Measurements from ENCODE around the gene TMEM150A.
A peak's percentile ranks its signal among the peaks of the same experiment; 100 is the strongest.
"Not testable (repeated sequence)": the region's sequence is repeated elsewhere in the genome, so short reads cannot be mapped to it uniquely, and the experiment has no call there.

Gene TMEM150A

GRCh38 chr2:85564144-85564563 is 38.3 kb downstream of the TMEM150A start:
- no peak for DNase-seq

GRCh38 chr2:85561280-85562212 is 41.0 kb downstream of the TMEM150A start, which contains the start of gene GGCX:
Gene GGCX (minus strand): TSS chr2:85561493. CDS start chr2:85561428, 65 bp downstream.
- DNase-seq: peak; percentile 87

- DNase-seq: no peak
These were observed 41.7 kb downstream of the TMEM150A start for GRCh38 chr2:85560812-85561279.

- not testable (repeated sequence) for DNase-seq
These were observed 42.1 kb downstream of the TMEM150A start for GRCh38 chr2:85560403-85560726.

DNA sequence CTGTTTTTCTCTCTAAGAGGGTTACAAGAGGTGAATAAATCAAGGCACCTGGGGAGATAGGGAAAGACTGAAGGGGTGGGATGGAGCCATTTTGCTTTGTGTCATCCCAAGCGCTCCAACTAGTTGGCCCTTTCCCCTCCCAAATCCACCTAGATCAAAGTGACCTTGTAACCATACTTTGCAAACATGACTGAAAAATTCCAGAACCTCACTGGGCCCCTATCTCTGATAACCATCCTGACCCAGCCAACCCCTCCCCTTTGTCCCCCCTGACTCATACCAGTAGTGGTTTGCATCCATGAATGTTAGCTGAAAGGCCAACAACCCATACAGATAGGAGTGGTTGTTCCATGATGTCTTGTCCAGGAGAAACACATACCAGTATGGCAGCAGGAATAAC is 44.3 kb downstream of the TMEM150A start:
- DNase-seq: no peak

- no peak for DNase-seq
These were observed 45.4 kb downstream of the TMEM150A start for GRCh38 chr2:85557130-85557529.

DNA sequence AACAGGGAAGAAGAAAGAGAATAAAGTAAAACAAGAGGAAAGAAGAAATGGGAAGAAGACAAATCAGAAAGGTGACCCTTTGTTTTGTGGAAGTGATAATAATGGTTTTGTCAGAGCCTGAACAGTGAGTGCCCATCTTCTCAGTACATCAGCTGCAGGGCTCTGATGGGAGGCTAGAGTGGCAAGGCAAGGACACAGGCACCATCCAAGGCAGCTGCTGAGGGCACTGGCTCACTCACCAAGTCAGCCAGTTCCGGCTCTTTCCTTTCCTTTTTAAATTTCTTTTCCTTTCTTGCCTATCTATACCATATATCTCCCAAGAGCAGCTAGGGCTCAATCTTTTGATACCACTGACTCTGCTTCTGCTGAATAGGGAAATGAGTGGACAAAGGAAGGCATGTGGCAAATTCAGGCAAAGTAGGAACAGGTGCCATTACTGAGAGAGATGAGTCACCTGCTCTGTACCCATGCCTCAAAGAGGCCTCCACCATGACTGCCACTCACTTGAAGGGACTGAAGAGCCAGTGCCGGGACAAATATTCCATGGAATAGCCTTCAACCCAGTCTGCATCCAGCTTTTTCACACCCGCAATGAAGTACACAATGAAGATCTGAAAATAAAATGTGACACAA is 47.4 kb downstream of the TMEM150A start:
- DNase-seq: no peak

- DNase-seq: no peak
These were observed 49.3 kb downstream of the TMEM150A start for GRCh38 chr2:85553184-85553583.

GRCh38 chr2:85551698-85552678 is 50.5 kb downstream of the TMEM150A start:
- peak; percentile 61 for DNase-seq

- DNase-seq: no peak
These were observed 52.0 kb downstream of the TMEM150A start for GRCh38 chr2:85550486-85550885.

DNA sequence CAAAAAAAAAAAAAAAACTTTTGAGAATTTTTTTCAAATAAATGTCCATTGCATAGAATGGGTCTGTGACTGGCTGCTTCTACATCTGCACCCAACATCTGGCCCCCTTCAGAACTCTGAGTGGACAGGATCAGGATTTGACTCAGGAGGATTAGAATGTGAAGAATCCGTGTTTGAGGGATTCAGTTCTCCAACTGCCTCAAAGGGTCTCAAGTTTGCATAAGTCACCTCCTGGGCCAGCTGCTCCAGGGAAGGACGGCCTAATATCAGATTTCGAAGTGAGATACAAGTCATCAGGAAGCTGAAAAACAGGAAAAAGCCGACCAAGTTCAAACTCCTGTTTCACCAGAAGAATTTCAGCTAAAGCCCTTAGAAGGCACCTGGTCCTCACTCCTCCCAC is 52.7 kb downstream of the TMEM150A start:
- DNase-seq: no peak

DNA sequence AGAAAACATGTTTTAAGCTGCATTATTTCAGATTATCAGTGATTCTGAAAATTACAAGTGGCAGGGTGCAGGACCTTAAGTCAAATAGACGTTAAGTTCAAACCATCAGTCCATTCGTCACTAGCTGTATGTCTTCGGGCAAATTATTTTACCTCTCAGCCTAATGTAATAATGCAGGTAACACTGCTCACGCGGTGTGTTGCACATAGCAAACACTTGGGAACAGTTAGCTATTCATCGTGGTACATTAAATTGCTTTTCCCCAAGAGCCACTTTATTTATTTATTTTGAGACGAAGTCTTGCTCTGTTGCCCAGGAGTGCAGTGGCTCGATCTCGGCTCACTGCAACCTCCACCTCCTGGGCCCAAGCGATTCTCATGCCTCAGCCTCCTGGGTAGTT is 53.4 kb downstream of the TMEM150A start:
- DNase-seq: no peak

DNA sequence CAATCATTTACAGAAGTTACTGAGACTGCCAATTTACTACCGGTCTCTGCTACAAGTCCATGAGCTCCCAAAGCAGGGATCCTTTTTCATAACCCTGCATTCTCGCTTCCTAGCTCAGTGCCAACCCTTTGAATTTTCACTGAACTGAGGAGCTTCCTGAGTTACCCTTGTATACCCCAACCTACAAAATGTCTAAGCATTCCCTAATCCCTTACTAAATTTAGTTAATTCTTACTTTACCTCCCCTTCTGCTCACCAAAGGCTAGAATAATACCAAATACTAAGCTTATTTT is 53.9 kb downstream of the TMEM150A start:
- DNase-seq: no peak

Measured in DMS79 (cell line).